ENCODE results near the gene CCDC60. TPM values are rescaled to one million over a fixed set of nuclear protein-coding genes. Genes with fewer than 3 reads are reported as not detected.

The CCDC60 gene
- total RNA-seq, 1 donor, result not detected

DNA sequence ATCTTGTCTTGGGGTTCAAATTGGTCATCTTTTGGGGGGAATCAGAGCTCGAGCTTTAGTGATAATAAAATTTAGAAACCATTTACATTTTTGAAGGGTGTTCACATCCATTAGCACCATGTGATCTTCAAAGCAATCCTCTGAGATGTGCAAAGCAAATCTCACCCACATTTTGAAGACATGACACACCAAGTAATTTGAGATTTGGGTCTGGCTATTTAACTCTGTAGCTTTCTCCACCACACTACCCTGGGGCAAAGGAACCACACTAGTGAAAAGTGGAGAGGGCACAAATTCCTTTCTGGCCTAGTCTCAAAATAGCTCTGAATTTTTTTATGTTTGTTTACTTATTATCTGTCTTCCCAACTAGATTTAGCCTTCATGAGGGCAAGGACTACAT is 212.5 kb downstream of the CCDC60 start:
- H3K4me3 ChIP-seq (ENCODE audit: low read depth, low read length), result no peak overlapping the region
- TF ChIP-seq, protein P1, sequence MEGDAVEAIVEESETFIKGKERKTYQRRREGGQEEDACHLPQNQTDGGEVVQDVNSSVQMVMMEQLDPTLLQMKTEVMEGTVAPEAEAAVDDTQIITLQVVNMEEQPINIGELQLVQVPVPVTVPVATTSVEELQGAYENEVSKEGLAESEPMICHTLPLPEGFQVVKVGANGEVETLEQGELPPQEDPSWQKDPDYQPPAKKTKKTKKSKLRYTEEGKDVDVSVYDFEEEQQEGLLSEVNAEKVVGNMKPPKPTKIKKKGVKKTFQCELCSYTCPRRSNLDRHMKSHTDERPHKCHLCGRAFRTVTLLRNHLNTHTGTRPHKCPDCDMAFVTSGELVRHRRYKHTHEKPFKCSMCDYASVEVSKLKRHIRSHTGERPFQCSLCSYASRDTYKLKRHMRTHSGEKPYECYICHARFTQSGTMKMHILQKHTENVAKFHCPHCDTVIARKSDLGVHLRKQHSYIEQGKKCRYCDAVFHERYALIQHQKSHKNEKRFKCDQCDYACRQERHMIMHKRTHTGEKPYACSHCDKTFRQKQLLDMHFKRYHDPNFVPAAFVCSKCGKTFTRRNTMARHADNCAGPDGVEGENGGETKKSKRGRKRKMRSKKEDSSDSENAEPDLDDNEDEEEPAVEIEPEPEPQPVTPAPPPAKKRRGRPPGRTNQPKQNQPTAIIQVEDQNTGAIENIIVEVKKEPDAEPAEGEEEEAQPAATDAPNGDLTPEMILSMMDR (IDR thresholded peaks at IDR 0.05; ENCODE audit: insufficient read depth, low read length), result no peak
- DNase-seq (ENCODE audit: low read depth), result no peak

DNA sequence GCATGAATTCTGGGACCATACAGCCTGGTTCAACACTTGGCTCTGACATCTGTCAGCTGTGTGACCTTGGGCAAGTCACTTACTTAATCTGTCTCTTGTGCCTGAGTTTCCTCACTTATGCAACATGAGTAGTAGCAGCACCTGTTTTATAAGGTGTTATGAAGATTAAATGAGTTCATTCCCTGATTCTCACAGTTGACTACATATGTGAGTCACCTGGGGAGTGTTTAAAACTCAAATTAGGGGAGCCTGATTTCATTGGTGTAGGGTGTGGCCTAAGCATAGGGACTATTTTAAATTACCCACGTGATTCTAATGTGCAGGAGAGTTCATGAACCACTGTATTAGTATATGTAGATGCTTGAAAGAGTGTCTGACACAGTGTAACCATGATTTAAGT is 222.3 kb downstream of the CCDC60 start:
- DNase-seq (ENCODE audit: low read depth), result no peak
- TF ChIP-seq, protein P1 (IDR thresholded peaks at IDR 0.05; ENCODE audit: insufficient read depth, low read length), result no peak

DNA sequence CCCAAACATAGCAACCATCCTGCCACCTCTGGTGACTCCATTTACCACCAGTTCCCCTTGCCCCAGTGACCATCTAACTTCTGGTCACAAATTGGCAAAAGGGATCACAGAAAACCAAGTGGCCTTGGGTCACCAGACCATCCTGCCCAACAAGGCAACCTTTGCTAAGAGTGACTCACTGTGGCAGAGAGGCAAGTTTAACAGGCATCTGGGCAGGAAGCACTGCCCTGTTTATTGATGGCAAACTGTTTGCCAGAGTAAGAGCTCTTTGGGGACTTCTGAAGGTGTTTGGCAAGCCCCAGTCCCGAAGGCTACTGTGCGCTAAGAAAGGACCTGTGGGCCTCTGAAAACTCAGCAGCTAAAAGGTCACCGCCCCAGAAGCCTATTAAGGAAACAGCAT is 230.9 kb downstream of the CCDC60 start:
- no peak overlapping the region for H3K4me3 ChIP-seq (ENCODE audit: low read depth, low read length)
- no peak for DNase-seq (ENCODE audit: low read depth)
- TF ChIP-seq, protein P1 (IDR thresholded peaks at IDR 0.05; ENCODE audit: insufficient read depth, low read length), result no peak

More for the DNA sequence above, 222.3 kb downstream of the CCDC60 start:
- H3K4me3 ChIP-seq (ENCODE audit: low read depth, low read length), result no peak overlapping the region

DNA sequence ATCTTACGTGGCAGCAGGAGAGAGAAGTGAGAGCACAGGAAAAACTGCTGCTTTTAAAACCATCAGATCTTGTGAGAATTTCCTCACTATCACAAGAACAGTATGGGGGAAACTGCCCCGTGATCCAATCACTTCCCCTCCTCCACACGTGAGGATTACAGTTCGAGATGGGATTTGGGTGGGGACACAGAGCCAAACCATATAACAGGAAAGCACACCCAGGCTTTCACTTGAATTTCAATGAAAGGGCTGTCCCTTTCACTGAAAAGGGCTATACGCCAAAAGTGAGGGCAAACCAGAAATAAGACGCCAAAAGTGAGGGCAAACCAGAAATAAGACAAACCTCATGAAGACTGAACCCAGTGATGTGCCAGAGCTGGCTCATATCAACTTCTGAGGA is 236.2 kb downstream of the CCDC60 start:
- no peak for DNase-seq (ENCODE audit: low read depth)
- TF ChIP-seq, protein P1 (IDR thresholded peaks at IDR 0.05; ENCODE audit: insufficient read depth, low read length), result no peak
- H3K4me3 ChIP-seq (ENCODE audit: low read depth, low read length), result no peak overlapping the region

DNA sequence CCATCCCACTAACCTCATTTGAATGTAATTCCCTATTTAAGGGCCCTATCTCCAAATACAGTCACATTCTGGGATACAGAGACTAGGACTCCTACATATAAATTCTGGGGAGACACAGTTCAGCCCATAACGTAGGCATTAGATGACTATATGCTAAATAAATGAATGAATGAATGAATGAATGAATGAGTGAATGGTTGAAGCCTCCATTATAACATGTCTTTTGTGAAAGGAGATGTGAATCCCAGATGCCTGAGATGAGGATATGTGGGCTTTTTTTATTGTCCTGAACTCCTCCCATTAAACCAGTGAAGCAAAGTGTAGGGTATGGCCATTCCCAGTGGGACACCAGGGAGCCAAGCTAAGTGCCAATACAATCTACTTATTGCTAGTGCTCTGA is 238.6 kb downstream of the CCDC60 start:
- DNase-seq (ENCODE audit: low read depth), result no peak
- no peak overlapping the region for H3K4me3 ChIP-seq (ENCODE audit: low read depth, low read length)
- TF ChIP-seq, protein P1 (IDR thresholded peaks at IDR 0.05; ENCODE audit: insufficient read depth, low read length), result no peak

DNA sequence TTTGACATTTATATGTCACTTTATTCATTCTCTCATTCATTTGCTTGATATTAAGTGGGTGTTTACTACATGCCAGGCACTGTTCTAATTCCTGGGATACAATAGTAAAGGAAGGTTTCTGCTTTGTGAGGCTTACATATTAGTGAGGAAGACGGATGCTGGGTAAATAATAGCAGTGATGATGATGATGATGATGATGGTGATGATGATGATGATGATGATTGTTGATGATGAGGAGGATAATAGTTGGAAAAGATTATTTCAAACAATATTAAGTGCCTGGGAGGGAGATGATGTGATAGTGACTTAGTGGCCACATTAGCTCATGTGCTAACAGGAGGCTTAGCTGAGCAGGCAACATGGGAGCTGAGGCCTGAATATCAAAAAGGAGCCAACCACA is 239.7 kb downstream of the CCDC60 start:
- no peak overlapping the region for H3K4me3 ChIP-seq (ENCODE audit: low read depth, low read length)
- DNase-seq (ENCODE audit: low read depth), result no peak
- TF ChIP-seq, protein P1 (IDR thresholded peaks at IDR 0.05; ENCODE audit: insufficient read depth, low read length), result no peak

DNA sequence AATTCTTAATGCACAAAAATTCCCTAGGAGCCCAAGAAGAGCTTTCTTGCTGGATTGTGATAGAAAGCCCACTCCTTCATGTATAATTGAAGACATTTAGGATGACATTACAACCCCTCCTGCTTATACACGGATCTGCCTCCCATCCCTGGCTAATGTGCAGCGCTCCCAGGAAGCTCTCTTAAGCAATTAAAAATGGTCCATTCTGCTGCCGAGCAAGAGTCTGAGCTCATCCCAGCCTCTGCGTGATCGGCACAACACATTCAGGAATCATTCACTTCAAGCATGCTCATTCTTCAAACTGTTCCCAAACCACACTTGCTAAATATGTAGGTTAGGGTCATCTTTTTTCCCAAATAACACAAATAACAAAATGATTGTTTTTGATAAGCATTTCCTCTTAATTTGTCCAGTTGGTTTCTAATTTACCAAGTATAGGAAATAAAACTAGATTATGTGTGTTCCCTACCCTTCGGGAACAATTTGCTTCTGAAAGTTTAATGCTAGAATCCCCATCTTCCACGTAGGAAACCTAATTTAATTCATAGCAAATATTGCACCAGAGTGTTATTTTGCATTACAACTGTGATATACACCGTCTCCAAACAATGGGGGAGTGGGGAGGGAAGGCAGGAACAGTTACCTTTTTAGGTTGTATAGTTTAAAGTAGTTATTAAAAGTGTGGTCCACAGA is 241.7 kb downstream of the CCDC60 start:
- TF ChIP-seq, protein P1 (IDR thresholded peaks at IDR 0.05; ENCODE audit: insufficient read depth, low read length), result no peak
- DNase-seq (ENCODE audit: low read depth), result no peak
- H3K4me3 ChIP-seq (ENCODE audit: low read depth, low read length), result no peak overlapping the region
